ENCODE measurements around the gene C1orf74. TPM values are rescaled to one million over a fixed set of nuclear protein-coding genes. Genes with fewer than 3 reads are reported as not detected.

Gene C1orf74
- total RNA-seq, 1 experiment from 2014 or later, result 5.6 TPM

- DNase-seq (ENCODE audit: low read depth, low spot score), result no peak
- H3K9me3 ChIP-seq (ENCODE audit: control insufficient read depth in 1 of 2, insufficient read depth in 1 of 2, low read depth in 1 of 2, low read length in 2 of 2), result no peaks in the 10 kb centered on the region
- no peak overlapping the region for H2AFZ ChIP-seq (ENCODE audit: low read depth, low read length, poor library complexity, severe bottlenecking)
- H4K20me1 ChIP-seq (ENCODE audit: insufficient read depth), result no peaks in the 10 kb centered on the region
- CTCF ChIA-PET, result no interaction called here
- peaks cover 18% of the 10 kb centered on the region for H3K79me2 ChIP-seq (ENCODE audit: insufficient read depth, low read length)
- no peak overlapping the region for H3K4me3 ChIP-seq (replicated peaks in 1 of 2; ENCODE audit: low read depth in 1 of 2, low read length in 2 of 2)
- BruUV-seq (replicated peaks), result no TSS peak
- no peak overlapping the region for H3K4me2 ChIP-seq (ENCODE audit: low read length)
- no peak for ATAC-seq
- POLR2A ChIA-PET, result no interaction called here
- RAD21 ChIA-PET (ENCODE audit: low non-redundant PET in 1 of 2, low total read pairs in 2 of 2, uncharacterized antibody in 2 of 2, unreplicated experiment in 2 of 2), result no interaction called here
- H3K27ac ChIP-seq (ENCODE audit: low read depth, low read length), result no peak overlapping the region
- H3K9me2 ChIP-seq (ENCODE audit: insufficient read depth), result no peaks in the 10 kb centered on the region
- no peaks in the 10 kb centered on the region for H3K27me3 ChIP-seq (ENCODE audit: insufficient read depth, low read length)
- TF ChIP-seq SIN3A (IDR thresholded peaks at IDR 0.05; ENCODE audit: low read depth) (no peak), ELF1 (IDR thresholded peaks at IDR 0.05; ENCODE audit: borderline replicate concordance, low read depth) (no peak), CEBPB (IDR thresholded peaks at IDR 0.05; ENCODE audit: low read depth) (no peak), POLR2AphosphoS5 (IDR thresholded peaks at IDR 0.05; ENCODE audit: low read depth, low read length) (no peak), EGR1 (IDR thresholded peaks at IDR 0.05; ENCODE audit: low read depth) (no peak), TCF7L2 (IDR thresholded peaks at IDR 0.05; ENCODE audit: borderline replicate concordance, extremely low read depth, insufficient read depth, insufficient read length) (no peak), CBX3 (IDR thresholded peaks at IDR 0.05; ENCODE audit: low read depth) (no peak), ZFX (IDR thresholded peaks at IDR 0.05) (no peak), YY1 (IDR thresholded peaks at IDR 0.05; ENCODE audit: extremely low read depth, insufficient replicate concordance, low read depth, low read length) (no peak), ATF3 (IDR thresholded peaks at IDR 0.05) (no peak), SP1 (IDR thresholded peaks at IDR 0.05; ENCODE audit: low read depth) (no peak), ZNF274 (IDR thresholded peaks at IDR 0.05; ENCODE audit: low read depth, low read length) (no peak), RAD21 (IDR thresholded peaks at IDR 0.05; ENCODE audit: low read depth) (no peak), EZH2 (IDR thresholded peaks at IDR 0.05) (no peak), JUND (IDR thresholded peaks at IDR 0.05) (no peak), SRF (IDR thresholded peaks at IDR 0.05; ENCODE audit: low read depth) (no peak), POLR2A (IDR thresholded peaks at IDR 0.05; ENCODE audit: borderline replicate concordance, extremely low read depth, insufficient read depth, insufficient read length) (no peak)
- TF ChIP-seq, protein P1, sequence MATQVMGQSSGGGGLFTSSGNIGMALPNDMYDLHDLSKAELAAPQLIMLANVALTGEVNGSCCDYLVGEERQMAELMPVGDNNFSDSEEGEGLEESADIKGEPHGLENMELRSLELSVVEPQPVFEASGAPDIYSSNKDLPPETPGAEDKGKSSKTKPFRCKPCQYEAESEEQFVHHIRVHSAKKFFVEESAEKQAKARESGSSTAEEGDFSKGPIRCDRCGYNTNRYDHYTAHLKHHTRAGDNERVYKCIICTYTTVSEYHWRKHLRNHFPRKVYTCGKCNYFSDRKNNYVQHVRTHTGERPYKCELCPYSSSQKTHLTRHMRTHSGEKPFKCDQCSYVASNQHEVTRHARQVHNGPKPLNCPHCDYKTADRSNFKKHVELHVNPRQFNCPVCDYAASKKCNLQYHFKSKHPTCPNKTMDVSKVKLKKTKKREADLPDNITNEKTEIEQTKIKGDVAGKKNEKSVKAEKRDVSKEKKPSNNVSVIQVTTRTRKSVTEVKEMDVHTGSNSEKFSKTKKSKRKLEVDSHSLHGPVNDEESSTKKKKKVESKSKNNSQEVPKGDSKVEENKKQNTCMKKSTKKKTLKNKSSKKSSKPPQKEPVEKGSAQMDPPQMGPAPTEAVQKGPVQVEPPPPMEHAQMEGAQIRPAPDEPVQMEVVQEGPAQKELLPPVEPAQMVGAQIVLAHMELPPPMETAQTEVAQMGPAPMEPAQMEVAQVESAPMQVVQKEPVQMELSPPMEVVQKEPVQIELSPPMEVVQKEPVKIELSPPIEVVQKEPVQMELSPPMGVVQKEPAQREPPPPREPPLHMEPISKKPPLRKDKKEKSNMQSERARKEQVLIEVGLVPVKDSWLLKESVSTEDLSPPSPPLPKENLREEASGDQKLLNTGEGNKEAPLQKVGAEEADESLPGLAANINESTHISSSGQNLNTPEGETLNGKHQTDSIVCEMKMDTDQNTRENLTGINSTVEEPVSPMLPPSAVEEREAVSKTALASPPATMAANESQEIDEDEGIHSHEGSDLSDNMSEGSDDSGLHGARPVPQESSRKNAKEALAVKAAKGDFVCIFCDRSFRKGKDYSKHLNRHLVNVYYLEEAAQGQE (IDR thresholded peaks at IDR 0.05; ENCODE audit: low read depth), result no peak
- TF ChIP-seq, protein P2, sequence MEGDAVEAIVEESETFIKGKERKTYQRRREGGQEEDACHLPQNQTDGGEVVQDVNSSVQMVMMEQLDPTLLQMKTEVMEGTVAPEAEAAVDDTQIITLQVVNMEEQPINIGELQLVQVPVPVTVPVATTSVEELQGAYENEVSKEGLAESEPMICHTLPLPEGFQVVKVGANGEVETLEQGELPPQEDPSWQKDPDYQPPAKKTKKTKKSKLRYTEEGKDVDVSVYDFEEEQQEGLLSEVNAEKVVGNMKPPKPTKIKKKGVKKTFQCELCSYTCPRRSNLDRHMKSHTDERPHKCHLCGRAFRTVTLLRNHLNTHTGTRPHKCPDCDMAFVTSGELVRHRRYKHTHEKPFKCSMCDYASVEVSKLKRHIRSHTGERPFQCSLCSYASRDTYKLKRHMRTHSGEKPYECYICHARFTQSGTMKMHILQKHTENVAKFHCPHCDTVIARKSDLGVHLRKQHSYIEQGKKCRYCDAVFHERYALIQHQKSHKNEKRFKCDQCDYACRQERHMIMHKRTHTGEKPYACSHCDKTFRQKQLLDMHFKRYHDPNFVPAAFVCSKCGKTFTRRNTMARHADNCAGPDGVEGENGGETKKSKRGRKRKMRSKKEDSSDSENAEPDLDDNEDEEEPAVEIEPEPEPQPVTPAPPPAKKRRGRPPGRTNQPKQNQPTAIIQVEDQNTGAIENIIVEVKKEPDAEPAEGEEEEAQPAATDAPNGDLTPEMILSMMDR (IDR thresholded peaks at IDR 0.05 in 2 of 3, conservative IDR thresholded peaks at IDR 0.05 in 1 of 3; ENCODE audit: borderline replicate concordance in 1 of 3, insufficient read depth in 1 of 3, low read depth in 2 of 3, low read length in 2 of 3), result no peak
- intact Hi-C loops (cut with micrococcal nuclease), result no loop called here
- H3K9ac ChIP-seq (ENCODE audit: low read length), result no peak overlapping the region
- H3K36me3 ChIP-seq (ENCODE audit: control insufficient read depth in 1 of 2, insufficient read depth in 2 of 2, low read length in 2 of 2), result peaks cover 9 to 10% of the 10 kb centered on the region in 2 experiments; a peak in 2 of 4 replicates
- H3K4me1 ChIP-seq (ENCODE audit: control insufficient read depth in 1 of 2, insufficient read depth in 2 of 2, low read length in 2 of 2), result peaks cover 6 to 25% of the 10 kb centered on the region in 2 experiments
Measured at GRCh38 chr1:209786146-209786545, 1.8 kb upstream of the C1orf74 start.
